ENCODE data around the gene LRRC63. TPM values are rescaled to one million over a fixed set of nuclear protein-coding genes. Genes with fewer than 3 reads are reported as not detected.
"Not testable (repeated sequence)": the region's sequence is repeated elsewhere in the genome, so short reads cannot be mapped to it uniquely, and the experiment has no call there.

LRRC63 gene, protein sequence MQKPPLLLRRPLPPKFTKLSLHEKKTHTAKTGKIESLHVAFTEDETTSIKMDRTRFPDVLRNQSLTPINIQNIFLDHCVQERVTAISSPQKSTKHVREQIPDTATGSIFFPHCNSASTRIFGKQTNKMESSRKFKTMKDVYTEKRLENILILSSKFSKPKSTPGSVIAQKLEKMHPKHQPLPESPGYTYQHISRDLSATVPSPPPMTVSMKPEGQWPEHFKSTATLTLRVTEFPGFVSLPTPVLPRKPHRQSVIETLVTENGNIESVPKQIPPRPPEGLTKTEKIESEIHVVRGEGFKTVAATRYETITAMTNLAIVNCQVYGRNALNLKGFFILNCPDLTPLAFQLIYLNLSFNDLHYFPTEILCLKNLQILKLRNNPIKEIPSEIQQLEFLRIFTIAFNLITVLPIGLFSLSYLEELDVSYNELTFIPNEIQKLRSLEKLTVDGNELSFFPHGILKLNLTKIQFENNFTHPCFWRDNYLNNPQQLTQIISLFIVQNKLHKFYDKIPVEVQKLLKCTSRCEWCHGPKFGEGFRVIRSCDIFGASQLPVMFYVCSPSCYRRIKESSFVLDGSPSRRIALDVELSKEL
- 2.0 TPM for total RNA-seq

DNA sequence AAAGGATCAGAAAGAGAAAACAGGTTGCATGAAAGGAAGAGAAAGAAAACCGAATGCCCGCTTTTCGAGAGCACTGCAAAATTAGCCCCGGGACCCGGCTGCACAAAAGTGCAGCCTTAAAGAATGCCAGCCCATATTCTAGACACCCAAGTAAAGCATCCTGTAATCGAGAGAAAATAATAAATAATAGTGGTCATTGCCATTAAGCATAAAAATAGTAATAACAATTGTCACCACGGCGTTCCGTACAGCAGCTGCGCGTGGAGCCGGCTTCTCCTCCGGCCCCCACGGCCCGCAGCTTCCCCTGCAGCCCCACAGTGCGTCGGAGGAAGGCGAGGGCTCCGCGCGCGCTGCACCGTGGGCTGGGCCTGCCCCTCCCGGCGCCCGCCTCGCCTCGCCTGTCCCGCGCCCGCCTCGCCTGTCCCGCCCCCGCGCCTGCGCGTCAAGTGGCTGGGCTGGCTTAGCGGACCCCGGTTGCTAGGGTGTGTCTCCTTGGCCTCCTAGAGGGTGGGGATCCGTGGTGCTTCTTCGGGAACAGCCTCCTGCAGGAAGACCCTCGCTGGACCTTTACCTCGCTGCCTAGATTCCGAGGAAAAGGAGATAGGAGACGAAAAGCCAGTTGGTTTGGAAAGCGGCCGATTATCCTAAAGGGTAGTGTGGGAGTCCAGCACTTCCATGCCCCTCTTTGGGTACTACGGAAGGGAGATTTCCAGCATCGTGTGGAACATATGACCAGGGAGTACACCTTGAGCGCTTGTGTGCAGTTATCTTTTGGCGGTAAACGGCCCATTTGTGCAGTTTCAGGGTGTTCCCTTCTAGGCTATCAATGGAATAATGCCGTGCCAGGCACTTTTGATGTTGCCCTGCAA is at the start of gene LRRC63:
TSS of gene LRRC63 (plus strand) at position 446 of the 869 bp plus-strand sequence. CDS start 1,107 bp downstream, outside the sequence.
- peak; percentile 69 for DNase-seq

DNA sequence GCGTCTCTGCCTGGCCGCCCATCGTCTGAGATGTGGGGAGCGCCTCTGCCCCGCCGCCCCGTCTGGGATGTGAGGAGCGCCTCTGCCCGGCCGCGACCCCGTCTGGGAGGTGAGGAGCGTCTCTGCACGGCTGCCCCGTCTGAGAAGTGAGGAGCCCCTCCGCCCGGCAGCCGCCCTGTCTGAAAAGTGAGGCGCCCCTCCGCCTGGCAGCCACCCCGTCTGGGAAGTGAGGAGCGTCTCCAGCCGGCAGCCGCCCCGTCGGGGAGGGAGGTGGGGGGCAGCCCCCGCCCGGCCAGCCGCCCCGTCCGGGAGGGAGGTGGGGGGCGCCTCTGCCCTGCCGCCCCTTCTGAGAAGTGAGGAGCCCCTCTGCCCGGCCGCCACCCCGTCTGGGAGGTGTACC is 49.0 kb upstream of the LRRC63 start:
- not testable (repeated sequence) for DNase-seq

DNA sequence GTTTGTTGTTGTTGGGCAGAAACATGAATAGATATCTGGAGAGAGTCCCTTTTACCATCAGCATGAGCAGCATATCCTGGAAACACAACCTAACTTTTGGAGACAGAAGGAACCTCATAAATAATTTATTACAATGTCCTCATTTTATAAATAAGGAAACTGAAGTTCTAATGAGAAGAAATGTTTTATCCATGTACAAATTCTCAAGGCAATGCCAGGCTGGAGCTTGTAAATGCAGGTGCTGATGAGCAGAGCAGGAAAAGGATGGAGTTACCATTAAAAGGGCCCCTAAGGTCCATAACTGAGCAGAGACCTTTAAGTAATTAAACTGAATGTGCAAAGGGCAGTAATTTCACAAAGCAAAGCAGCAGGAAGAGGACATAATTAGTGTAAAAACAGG is 47.1 kb upstream of the LRRC63 start:
- no peak for DNase-seq

DNA sequence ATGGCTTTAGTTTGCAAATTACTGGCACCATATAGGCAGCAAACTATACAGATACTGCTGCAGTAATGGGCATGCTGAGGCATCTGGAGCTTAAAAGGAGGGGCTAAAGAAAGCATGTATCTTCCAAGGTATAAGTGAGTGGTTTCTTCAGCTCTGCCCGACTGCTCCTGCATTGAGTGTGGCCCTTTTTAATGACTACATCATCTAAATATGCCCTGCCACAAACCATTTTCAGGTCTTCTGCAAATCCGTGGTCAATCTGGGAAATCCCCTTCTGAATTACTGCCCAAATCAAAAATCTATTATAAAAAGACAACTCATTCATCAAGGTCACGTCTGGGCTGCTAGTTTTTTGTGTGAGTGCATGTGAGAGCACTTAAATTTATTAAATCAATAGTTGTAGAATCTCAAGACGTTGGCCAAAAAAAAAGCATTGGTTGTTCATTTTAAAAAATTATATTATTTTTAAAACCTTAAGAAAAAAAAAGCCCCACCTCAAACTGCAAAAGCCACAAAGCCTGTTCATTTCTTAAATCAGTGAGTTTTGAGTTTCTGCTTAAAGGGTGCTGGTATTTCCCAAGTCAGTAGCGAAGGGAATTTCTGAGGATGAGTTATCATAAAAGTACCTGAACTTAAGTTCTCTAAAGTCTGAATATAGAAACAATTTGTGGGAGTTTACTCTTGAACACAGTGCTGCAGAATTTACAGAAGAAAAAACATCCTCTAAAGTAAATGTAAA is 46.1 kb upstream of the LRRC63 start:
- no peak for DNase-seq

DNA sequence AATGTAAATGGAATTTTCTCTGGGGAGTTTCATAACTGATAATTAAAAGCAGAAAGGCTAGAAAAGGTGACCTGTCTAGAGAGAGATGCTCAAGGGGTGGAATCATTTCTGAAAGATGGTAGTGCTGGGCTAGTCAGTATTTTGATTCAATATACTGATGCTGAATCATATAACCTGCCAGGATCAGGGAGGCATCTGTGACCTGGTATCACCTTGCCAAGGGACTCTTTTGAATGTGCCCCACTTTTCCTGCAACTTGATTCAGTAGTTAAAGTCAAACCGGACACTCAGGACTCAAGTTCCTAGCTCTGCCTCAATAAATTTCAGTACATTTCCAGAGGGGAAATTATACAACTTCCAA is 45.5 kb upstream of the LRRC63 start:
- DNase-seq = no peak

DNA sequence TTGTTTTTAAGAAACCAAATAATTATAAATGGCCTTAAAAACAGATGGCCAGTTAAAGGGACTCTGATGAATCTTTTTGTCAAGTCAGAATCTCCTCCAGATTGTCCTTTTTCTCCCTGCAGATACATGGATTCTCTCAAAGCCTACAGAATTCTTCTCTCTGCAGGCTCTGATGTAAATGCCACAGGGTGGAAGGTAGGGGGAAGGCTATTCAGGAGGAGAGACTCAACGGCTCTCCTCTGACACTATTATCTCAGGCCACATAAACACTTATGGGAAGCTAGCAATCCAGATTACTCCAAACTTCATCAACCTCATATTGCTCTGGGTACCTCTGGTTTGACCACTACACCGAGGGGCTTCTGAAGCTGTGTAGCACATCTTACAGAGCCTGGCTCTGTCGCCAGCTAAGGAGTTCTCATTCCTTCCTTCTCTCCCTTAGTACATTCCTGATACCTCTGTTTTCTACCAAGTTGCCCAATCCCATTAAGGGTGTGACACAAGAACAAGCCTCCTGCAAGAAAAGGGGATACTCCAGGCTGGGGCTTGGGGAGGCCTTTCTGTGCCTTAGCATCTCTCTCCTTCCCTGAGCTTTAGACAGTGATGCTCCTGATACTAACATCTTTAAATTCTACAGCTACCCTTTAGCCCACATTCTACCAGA is 44.6 kb upstream of the LRRC63 start:
- DNase-seq = no peak

DNA sequence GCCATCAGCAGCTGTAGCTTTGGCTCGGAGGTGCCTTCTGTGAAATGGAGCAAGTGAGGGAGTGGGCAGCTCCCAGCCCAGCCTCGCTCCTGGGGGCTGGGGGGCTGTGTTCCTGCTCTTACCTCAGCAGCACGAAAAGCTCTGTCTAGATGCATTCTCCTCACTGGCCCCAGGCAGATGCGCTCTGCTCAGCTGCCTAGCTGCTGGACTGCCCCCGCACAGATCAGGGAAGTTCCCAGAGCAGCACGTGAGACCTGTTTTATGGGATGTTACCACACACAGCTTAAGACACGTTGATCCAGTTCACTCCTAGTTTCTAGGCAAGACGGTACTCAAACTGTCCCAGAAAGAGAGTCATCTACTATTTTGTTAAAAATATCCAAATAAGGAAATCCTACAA is 43.4 kb upstream of the LRRC63 start:
- DNase-seq = no peak

DNA sequence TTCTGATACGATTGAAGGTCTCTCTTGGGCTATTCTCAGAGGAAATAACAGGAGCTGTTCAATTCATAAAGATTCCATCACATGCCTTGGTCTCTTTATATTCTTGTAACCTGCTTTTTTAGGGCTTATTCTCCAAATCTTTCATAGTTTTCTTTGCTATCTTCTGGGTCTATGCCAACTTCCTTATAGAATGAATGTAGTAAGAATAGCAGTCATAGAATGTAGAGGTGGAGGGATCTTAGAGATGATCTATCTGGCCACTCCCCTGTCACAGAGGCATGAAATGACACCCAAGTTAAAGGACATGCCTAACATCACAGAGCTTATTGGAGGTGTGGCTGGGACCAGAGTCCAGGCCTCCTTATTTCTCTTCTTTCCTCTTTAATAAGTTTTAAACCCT is 42.9 kb upstream of the LRRC63 start:
- DNase-seq = no peak

DNA sequence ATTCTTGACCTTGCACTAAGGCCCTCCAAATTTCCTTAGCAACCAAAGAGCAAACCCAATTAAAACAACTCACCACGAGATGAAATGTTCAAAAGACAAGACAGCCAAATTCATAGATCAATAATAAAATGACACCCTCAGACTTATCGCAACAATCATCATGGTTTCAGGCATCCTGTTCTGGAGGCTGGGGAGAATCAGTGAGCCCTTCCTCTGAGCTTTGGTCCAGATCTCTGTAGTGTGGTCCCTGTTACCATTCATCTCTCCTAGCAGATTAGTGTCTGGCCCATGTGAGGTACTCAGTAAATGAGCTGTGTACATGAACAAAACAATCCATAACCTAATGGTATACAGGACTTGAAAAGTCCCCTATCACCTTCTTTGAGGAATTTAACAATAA is 42.0 kb upstream of the LRRC63 start:
- no peak for DNase-seq

DNA sequence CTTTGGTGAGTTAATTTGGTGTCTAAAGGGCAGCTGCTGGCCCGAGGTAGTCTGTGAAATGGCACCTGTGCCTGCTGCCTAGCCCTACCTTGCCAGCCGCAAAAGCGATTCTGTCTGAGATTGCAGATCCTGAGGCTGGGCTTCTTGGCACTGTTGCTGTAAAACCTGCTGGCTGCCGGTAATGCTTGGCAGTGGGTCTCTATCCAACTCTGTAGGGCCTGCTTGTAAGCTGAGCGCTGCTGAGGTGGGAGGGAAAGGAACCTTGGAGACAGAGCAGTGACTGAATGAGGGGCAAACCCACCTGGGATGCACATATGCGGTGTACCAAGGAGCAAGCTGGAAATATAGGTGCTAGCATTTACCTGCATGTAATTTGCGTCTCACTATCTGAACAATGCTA is 41.5 kb upstream of the LRRC63 start:
- no peak for DNase-seq

DNA sequence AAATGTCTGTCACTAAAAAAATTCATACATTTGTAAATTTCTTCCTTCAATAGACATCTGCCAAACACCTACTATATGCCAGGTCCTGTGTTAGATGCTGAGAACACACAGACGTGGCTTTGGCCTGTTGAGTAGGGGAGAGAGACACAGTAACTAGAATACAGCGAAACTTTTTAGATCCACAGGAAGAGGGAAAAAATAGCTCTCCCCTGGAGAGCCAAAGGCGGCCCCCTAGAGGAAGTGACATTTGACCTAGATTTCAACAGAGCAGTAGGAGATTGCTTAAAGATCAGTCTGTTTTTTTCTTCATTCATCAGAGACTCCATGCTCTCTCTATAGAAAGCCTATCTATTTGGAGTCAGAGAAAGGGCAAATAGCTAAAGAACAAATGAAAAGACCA is 41.0 kb upstream of the LRRC63 start:
- no peak for DNase-seq

DNA sequence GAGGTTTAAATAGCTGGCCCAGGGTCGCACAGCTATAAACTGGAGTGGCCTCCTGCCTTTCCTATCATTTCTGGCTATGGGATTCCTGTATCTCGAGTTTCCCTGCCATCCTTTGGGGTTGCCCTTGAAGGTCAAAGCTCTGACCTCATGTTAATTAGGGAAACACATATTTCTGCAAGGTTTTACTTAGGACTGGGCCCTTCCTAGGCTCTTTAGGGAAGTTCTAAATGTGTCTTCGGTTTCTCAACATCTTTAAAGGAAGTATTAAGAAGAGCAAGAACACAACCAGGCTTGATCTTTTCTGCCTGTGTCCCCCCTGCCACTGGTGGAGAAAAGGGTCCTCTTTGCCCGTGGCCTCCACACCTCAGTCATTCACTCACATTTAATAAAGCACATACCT is 40.5 kb upstream of the LRRC63 start:
- no peak for DNase-seq

DNA sequence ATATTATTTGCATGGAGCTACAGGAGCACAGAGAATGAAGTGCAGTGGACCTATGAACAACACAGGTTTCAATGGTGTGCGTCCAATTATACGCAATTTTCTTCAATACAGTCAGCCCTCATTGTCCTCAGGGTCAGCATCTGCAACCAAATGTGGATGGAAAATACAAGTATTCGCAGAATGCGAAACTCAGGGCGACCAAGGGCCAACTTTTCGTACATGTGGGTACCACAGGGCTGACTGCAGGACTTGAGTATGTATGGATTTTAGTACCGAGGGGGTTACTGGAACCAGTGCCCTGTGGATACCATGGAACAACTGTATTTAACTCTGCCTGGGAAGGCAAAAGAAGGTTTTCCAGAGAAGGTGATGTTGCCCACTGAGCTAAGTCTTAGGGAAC is 40.0 kb upstream of the LRRC63 start:
- no peak for DNase-seq

DNA sequence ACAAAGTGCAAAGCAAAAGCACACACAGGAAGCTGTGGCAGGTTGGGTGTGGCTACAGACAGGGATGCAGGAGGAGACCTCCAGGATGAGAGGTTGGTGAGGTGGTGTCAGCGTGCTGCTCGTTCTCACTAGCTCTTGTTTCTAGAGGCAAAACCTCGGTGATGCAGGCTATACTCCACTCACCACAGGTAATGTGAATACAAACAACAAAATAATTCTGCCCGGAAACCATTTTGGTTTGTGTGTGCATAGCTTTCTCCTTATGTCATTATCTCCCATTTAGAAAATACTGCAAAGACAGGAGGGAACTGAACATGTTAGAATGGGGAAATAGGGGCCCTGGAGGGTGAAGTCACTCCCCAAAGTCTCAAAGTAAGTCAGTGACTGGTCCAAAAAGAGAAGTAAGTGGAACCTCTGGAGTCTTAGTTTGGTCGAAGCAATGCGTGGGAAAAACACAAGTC is 39.2 kb upstream of the LRRC63 start:
- DNase-seq = no peak

DNA sequence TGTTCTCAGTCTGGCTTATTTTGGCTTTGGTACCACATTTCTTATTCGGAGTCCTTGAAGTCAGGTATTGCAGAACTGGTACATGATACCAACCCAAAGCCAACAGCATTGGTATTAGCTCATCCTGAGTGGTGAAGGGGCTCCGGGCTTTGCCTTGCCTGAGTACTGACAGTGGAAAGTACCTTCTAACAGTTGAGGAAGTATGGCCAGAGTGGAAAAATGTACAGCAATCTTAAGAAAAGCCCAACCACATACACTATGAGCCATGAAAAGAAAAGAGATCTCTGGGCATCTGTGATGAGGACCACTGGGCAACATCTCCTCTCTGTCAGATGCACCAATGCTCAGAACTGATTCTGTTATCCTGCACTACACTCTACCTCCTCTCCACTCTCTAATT is 38.1 kb upstream of the LRRC63 start:
- no peak for DNase-seq

DNA sequence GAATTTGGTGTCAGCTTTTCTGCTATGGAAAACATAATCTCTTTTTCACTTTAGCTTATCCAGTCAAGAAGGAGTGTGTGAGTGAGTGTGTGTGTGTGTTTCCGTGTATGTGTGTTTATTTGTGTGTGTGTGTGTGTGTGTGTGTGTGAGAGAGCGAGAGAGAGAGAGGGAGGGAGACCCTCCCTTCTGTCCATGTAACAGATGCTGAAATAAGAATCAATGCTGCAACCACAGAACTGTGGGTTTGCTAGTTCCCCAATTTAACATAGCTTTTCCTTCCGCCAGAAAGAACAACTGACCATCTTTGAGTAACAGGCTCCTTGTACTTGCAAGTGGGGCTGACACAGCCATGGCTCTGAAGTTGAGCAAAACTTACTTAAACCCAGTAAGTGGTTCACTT is 35.0 kb upstream of the LRRC63 start:
- no peak for DNase-seq

DNA sequence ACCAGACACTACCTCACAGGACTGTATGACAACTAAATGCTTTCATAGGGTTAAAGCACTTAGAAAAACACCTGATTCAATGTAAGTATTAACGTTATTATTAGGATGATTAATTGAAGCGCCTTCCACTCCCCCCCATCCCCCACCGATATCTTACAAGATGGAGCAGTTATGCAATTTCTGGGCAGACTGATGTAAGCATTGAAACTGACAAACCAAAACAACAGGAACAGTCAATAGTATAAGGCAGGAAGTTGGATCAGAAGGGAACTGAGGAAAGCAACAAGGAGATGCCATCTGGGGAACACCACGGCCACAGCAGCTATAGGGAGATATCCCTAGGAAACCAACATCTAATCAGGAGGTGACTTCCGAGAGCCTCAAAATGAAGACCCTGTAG is 33.6 kb upstream of the LRRC63 start:
- no peak for DNase-seq

DNA sequence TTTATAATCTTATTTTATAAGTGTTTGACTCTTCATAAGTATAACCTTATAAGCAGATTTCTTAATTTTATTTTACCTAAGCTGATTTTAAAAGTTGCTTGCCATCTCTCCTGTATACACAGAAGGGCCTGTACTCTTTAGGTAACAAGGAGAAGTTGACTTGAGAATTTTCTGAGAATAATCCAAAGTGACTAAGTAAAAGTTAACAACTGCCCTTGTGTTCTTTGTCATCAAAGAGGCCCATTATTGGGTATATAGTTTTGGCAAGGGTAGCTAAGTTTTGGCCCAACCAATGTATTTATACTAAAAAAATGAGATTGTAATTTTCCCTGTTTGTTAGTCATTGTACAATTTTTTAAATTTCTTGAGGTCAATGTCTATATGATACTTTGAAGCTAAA is 32.9 kb upstream of the LRRC63 start:
- no peak for DNase-seq

DNA sequence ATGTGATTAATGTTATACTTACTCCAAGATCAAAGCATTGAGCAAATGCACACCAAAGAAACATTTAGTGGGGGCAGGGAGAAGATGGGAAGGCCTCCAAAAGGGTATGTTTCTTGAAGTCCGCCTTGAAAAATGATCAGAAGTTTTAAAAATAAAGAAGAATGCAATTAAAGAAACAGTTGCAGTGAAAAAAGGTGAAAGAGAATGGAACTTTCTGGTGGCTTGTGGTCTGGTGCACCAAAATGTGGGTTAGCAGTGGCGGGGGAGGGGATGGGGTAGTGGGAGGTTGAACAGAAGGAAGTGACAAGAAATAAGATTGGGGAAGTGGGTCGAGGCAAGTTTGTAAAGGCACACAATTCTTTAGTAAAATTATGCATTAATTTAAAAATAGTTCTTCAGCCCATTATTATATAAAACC is 32.2 kb upstream of the LRRC63 start:
- no peak for DNase-seq

DNA sequence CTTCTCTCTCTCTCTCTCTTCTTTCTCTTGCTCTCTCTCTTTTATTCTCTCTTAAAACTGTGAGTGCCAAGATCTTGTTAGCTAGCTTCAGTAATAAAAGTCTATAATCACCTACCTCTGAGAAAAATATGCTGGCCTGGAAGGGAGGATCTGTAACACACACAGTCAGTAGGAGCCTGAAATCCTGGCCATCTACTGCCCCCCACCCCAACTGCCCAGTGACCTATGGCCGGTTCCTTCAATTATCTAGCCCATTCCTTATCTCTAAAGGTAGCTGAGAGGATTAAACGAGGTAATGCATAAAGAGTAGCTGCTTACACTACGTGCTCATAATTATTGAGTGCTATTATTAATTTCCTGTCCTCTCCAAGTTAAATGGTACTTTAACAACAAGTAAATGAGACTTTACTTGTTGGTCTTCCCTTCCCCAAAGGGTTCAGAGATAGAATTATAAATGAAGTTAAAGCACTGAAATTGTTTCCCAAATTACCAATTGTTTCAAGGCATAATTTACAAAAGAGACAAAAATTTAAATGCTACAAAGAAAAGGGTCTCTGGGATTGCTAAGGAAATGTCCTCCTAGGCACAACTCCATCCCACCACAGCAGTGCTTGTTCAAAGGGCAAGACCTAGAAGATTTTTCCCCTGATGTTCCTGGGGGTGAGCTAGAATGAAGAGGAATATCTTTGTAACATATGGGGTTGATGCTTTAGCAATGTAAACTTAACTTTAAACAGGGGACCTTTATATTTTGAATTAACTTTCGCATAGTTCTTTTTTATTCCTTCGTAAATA is 31.6 kb upstream of the LRRC63 start:
- DNase-seq = no peak

DNA sequence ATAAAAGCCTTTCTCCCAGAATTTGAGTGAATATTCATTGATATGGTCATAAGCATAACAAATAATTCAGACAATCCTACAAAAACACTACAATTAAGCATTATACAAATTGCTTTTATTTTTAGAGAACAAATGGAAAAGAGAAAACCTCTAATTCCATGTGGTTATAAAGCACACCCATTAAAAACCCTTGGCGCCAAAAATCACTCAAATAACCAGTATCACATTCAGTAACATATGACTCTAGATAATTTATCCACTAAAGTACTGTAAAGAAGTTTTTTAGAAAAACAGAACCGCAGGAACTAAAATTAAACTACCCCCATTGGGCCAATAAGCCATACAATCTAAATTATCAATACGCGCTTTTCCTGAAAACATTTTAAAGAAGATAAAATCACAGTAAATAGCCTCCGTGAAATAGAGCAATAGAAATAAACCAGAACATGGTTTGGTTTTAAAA is 30.3 kb upstream of the LRRC63 start:
- no peak for DNase-seq
